GM19328 (cell line): ENCODE measurements around the gene UGT1A8.

Source experiments
- ATAC-seq: cut with Tn5 transposase; IDR thresholded peaks from one replicate; pipeline ENCODE4 v1.9.1; 2021; ENCODE audit warnings: mild to moderate bottlenecking, moderate library complexity; ENCODE audit not compliant: unreplicated experiment

UGT1A8 gene

GRCh38 chr2:233816771-233817170, 199.3 kb downstream of the UGT1A8 start:
- no peak for ATAC-seq

DNA sequence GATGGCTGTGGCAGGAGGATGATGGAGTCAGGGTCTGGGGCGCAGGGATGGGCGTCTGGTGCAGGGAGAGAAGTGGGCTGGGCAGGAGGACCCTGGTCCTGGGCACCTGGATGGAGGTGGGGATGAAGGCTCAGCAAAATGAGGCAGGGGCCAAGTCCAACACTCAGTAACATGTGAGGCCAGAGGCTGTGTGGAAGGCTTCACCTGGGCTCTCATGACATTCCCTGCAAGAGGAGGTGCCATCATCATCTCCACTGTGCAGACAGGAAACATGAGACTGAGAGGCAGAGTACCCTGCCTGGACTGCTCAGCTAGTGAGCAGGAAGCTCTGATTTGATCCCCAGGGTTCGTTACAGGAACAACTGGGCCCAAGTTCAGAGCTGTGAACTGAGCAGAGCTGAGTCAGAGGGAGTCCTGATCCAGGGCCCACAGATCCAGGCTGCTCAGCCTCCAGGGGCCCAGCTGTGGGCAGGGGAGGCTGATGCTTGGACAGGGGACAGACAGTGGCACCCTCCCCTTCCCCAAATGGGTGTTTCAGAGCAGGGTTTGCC, 200.0 kb downstream of the UGT1A8 start:
- ATAC-seq, result no peak

- no peak for ATAC-seq
Measured at GRCh38 chr2:233817995-233818638, 200.7 kb downstream of the UGT1A8 start.

GRCh38 chr2:233818639-233819621, 201.5 kb downstream of the UGT1A8 start:
- ATAC-seq, result no peak

- no peak for ATAC-seq
Measured at GRCh38 chr2:233819884-233820773, 202.7 kb downstream of the UGT1A8 start.

- no peak for ATAC-seq
Measured at GRCh38 chr2:233820774-233821105, 203.3 kb downstream of the UGT1A8 start.

GRCh38 chr2:233821196-233821595, 203.8 kb downstream of the UGT1A8 start:
- ATAC-seq, result no peak

GRCh38 chr2:233821709-233822100, 204.3 kb downstream of the UGT1A8 start:
- ATAC-seq, result no peak

DNA sequence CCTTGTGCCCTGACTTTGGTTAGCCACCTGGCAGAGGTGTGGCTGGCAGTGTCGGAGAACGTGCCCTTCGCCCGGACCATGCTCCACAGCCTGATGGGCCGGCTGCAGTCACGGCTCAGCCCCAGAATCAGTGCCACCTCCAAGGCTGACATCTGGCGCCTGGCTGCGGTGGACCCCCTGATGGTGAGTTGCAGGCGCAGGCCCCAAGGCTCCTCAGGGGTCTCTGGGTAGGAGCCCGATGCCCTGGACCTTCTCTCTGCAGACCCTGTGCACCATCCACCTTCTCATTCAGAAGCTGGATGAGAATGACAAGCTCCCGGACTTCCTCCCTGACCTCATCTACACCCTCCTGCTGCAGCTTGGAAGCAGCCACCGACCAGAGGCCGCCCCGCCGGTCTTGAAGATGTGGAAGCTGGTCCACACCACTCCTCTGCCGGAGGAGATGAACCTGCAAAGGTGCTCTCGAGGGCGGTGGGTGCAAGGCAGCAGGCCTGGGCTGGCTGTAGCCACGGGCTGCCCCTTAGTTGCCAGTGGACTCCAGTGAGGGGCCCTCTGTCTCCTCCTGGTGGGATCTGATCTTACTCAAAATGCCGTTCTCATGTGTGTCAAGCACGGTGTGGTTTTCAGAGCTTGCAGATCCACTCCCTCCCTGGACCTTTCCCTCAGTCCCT, 204.8 kb downstream of the UGT1A8 start:
- ATAC-seq, result no peak
